A549 (cell line): Measurements from ENCODE around the gene CERS6.

Source experiments
- CTCF ChIP-seq: fragments of >200 bp; sonication (Bioruptor Twin); formaldehyde crosslinking; IDR thresholded peaks from 3 replicates; pipeline ENCODE4 v1.5.1; 2016
- FOSL2 ChIP-seq, 2 experiments: fragments of 450-650 bp in 1 of 2; fragments of >200 bp in 1 of 2; sonication (Bioruptor Twin) in 1 of 2; formaldehyde crosslinking; IDR thresholded peaks; 2 replicates each; pipeline versions ENCODE4 v1.5.0 to v1.6.1; 2016 to 2020; ENCODE audit warnings: mild to moderate bottlenecking in 1 of 2, moderate library complexity in 1 of 2
- GATA3 ChIP-seq: IDR thresholded peaks from 2 replicates; pipeline ENCODE4 v1.6.1; 2012; ENCODE audit warnings: borderline replicate concordance
- JUNB ChIP-seq: fragments of >200 bp; sonication (Bioruptor Twin); formaldehyde crosslinking; IDR thresholded peaks from 2 replicates; pipeline ENCODE4 v1.6.1; 2016
- NR3C1 ChIP-seq: fragments of >200 bp; sonication (Bioruptor Twin); formaldehyde crosslinking; IDR thresholded peaks from 3 replicates; pipeline ENCODE4 v1.6.1; 2017
- POLR2A ChIP-seq: IDR thresholded peaks from 2 replicates; pipeline ENCODE4 v1.6.1; 2012; ENCODE audit warnings: mild to moderate bottlenecking, low read length
- RFX5 ChIP-seq: fragments of 450-650 bp; IDR thresholded peaks from 2 replicates; pipeline ENCODE4 v1.7.1; 2014; ENCODE audit warnings: antibody characterized with exemption, mild to moderate bottlenecking, moderate library complexity
- USF2 ChIP-seq: fragments of 450-650 bp; IDR thresholded peaks from 2 replicates; pipeline ENCODE4 v1.6.1; 2014; ENCODE audit warnings: antibody characterized with exemption
- TF ChIP-seq, protein P1 (sequence below): IDR thresholded peaks from 2 replicates; pipeline ENCODE4 v1.6.1; 2012
- TF ChIP-seq, protein P2 (sequence below): fragments of 250-450 bp; sonication (Bioruptor Pico); IDR thresholded peaks from 2 replicates; pipeline ENCODE4 v1.5.0; 2021; ENCODE audit warnings: mild to moderate bottlenecking, moderate library complexity, borderline replicate concordance

GRCh38 chr2:168624028-168624427 is 168.0 kb downstream of the CERS6 start:
- TF ChIP-seq CTCF (no peak), JUNB (no peak), RFX5 (no peak), POLR2A (no peak), USF2 (no peak), NR3C1 (no peak), FOSL2 (IDR thresholded peaks at IDR 0.05) (no peak), FOSL2 (CRISPR knock-in tag; IDR thresholded peaks at IDR 0.05) (no peak), GATA3 (no peak)
- TF ChIP-seq, protein P1, sequence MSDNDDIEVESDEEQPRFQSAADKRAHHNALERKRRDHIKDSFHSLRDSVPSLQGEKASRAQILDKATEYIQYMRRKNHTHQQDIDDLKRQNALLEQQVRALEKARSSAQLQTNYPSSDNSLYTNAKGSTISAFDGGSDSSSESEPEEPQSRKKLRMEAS, result no peak
- TF ChIP-seq, protein P2, sequence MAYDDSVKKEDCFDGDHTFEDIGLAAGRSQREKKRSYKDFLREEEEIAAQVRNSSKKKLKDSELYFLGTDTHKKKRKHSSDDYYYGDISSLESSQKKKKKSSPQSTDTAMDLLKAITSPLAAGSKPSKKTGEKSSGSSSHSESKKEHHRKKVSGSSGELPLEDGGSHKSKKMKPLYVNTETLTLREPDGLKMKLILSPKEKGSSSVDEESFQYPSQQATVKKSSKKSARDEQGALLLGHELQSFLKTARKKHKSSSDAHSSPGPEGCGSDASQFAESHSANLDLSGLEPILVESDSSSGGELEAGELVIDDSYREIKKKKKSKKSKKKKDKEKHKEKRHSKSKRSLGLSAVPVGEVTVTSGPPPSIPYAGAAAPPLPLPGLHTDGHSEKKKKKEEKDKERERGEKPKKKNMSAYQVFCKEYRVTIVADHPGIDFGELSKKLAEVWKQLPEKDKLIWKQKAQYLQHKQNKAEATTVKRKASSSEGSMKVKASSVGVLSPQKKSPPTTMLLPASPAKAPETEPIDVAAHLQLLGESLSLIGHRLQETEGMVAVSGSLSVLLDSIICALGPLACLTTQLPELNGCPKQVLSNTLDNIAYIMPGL, result no peak
